Stimulated activated CD8-positive, alpha-beta memory T cell treated with anti-CD3 and anti-CD28 coated beads, Interleukin-15, amount 100 ng/mL, for 4 hours (primary cell): ENCODE measurements around the gene HECW1.

Source experiments
- DNase-seq, 2 donors: peaks; one replicate each; pipeline ENCODE4 v3.0.0-alpha.2; 2020; ENCODE audit warnings: low read depth in 2 of 2

The HECW1 gene

GRCh38 chr7:43148161-43148731 is 35.8 kb downstream of the HECW1 start:
- no peak for DNase-seq

- no peak for DNase-seq
These were observed 38.6 kb downstream of the HECW1 start for GRCh38 chr7:43151076-43151475.

- DNase-seq, result no peak
These were observed 40.2 kb downstream of the HECW1 start for GRCh38 chr7:43152696-43153095.

DNA sequence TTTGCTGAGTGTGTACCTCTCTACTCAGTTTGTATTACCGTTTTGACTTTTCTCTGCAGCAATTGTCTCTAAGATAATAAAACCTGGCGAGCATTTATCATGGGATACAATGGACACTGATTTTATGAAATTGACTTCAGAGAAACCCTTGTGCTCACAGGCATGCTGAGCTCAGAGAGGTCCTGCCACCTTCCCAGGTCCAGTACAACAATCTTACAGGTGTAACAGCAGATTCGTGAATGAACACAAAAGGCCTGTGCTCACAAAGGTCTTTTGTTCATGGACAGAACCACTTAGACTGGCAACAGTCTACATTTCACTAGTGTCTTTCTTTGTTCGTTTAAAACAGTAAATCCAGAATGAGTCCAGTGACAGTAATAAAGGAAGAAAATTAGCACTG is 43.2 kb downstream of the HECW1 start:
- DNase-seq, result no peak

DNA sequence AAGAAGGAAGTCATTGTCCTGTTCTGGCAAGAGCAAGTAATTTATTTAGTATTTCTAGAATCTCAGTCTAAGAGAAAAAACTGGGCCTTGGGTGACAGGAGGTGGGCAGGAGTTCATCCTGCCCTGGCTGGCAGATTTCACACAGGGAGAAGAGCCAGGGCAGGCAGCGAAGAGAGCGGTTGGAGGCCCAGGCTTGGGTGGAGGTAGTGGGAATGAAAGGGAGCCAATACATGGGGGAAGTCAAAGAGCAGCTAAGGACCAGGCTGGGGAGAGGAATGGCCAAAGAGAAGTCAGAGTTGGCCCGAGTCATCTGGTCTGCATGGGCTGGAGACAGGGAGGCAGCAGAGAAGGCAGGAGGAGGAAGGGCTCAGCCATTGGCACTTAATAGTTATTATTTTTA is 51.4 kb downstream of the HECW1 start:
- no peak for DNase-seq

GRCh38 chr7:43164757-43165156 is 52.3 kb downstream of the HECW1 start:
- no peak for DNase-seq

- DNase-seq, result no peak
These were observed 54.2 kb downstream of the HECW1 start for GRCh38 chr7:43166686-43167085.

- no peak for DNase-seq
These were observed 56.6 kb downstream of the HECW1 start for GRCh38 chr7:43169076-43169475.

DNA sequence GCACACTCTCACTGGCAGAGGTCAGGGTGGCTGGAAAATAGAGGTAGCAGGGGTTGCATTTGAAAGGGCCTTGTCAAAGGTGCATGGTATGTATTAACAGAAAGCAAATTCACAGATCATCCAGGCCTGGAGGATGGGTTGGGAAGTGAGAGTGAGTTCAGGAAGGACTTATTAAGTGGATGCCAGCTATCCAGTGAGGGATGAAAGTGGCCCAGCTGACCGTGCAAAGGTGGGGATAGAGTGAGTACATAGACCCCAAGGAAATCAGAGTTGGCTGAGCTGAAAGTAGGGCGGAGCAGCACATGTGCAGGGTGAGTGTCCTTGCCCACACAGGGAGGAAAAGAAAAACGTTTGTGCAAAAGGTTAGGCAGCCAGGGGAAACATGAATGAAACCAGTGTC is 58.1 kb downstream of the HECW1 start:
- DNase-seq, result no peak

DNA sequence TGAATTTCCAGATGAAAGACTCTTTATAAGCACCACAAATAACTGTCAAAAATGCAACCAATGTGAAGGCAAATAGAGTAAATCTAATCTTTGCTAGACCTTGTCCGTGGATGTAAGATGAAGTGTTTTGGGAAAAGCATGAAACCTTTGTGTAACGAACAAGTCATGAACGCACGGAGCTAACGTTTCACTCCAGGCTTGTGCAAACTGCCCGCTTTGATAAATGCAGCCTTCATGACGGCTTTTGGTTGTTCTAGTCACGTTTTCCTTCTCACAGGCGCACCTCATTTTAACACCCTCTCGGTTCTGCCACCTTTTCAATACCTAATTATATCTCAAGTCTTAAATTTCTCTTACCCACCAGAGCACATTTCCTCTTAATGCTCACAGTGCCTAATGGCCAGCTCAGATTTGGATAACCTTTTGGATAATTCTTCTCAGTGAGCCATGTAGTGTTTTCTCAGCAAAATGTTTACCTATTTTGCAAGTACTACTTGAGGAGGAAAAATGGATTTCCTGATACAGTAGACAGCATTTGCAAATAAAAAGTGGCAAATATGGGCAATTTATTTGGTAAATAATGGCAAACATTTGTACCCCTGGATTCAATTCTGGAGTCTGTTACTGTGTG is 63.2 kb downstream of the HECW1 start:
- no peak for DNase-seq

- no peak for DNase-seq
These were observed 66.9 kb downstream of the HECW1 start for GRCh38 chr7:43179393-43179792.

DNA sequence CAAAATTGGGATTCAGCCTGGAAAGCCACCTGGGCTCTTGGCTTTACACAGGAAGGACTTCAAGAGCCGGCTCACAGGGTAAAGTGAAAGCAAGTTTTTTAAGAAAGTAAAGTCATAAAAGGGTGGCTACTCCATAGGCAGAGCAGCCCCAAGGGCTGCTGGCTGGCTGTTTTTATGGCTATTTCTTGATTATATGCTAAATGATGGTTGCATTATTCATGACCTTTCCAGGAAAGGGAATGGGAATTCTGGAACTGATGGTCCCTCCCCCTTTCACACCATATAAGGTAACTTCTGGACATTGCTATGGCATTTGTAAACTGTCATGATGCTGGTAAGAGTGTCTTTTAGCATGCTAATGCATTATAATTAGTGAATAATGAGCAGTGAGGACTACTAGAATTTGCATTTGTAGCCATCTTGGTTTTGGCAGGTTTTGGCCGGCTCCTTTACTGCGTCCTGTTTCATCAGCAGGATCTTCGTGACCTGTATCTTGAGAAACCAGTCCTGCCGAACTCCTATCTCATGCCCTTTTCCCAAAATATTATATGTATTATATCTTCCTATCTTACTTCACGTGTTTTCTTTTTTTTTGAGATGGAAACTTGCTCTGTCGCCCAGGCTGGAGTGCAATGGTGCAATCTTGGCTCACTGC is 80.5 kb downstream of the HECW1 start:
- DNase-seq, result no peak

- DNase-seq, result no peak
These were observed 81.4 kb downstream of the HECW1 start for GRCh38 chr7:43193893-43194292.

DNA sequence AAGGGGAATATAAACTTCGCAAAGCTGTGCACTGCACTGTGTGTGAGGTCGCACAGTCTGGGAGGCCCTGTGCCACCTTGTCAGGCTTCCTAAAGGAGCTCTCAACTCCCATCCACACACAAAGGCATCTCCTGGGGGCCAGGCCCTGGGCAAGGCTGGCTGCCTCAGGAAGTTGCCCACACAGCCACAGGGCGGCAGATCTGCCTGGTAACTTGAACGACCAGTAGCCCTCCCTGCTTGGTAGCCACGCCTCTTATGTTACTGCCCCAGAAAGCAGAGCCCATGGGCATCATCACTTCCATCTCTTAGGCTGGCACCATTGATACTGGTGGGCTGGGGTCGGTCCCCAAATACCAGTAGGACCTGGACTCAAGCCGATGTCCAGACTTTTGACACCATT is 82.8 kb downstream of the HECW1 start:
- no peak for DNase-seq

DNA sequence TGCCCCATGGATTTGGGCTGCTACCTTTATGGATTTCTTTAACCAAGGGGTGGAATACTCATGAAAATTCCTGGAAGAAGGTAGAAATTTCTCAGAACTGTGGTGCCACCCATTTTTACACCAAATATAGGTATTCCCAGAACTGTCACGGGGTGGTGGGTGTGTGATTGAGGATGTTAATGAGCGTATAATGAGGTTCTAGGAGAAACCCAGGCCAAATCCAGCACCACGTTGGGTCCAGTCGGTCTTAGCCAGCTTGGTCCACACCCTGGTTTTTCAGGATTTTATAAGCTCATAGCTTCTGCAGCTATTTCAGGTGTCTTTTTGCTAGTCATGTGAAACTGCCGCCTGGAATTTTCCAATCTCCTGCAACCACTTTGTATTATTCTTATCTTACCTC is 83.3 kb downstream of the HECW1 start:
- DNase-seq, result no peak

DNA sequence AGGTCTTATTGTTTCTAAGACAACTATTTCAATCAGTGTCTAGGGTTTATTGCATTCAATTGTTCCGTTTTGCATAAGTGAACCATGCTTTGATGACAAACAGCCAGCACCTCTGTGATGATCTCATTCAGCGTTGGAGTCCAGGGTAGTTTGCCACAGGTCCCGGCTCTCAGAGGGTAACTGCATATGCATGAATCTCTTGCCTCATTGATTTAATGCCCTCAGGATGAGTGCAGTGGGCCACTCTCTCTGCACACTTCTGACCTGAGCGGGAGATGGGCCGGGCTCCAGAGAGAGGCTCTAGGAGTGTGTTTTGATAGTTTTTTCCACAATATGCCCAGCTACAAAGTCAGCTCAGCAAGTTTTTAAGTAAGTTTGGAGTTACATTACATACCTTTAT is 83.9 kb downstream of the HECW1 start:
- DNase-seq, result no peak

DNA sequence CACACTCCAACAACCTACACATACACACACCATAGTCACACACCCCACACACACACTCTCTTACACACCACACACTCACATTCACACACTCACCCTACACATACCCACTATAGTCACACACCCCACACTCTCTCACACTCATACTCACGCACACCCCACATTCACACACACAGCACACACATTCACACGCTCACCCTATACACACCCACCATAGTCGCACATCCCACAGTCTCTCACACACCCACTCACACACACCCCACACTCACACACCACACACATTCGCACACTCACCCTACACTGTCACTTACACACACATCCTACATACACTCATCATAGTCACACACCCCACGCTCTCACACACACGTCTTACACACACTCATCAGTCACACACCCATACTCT is 85.6 kb downstream of the HECW1 start:
- DNase-seq, result no peak

- DNase-seq, result no peak
These were observed 86.2 kb downstream of the HECW1 start for GRCh38 chr7:43198599-43199090.

- no peak for DNase-seq
These were observed 87.1 kb downstream of the HECW1 start for GRCh38 chr7:43199371-43200160.

DNA sequence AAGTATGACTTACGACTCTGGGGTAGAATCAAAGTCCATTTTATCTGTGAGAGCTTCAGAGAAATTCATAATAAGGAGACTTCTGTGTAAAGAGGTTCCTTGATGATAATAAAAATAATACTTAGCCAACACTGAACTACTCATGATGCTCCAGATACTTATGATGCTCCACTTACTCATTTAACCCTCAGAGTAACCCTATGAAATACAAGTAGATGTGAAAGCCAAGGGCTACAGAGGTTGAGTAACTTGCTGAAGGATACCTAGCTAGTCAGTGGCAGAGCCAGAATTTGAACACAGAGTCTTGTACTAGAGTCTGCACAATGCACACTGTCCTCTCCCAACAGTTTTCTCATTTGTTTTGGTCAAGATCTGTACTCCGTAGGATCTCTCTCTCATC is 89.5 kb downstream of the HECW1 start:
- DNase-seq, result no peak

DNA sequence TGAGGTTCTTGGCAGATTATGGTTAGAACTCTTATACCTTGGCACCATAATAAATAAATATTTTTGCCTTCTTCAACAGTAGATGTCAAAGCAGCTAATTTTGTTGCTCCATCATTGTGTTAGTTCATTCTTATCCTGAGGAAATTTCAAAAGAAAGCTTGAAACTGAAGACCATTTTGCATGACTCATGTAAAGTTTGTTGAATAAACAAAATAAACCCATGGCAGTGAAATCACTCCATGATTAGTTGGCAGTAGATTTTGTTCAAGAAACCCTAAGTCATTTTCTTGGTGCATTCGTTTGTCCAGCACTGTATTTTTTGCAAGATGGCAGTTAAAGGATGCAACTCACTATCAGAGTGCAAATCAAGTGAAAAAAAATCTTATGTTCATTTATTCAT is 91.6 kb downstream of the HECW1 start:
- DNase-seq, result no peak

DNA sequence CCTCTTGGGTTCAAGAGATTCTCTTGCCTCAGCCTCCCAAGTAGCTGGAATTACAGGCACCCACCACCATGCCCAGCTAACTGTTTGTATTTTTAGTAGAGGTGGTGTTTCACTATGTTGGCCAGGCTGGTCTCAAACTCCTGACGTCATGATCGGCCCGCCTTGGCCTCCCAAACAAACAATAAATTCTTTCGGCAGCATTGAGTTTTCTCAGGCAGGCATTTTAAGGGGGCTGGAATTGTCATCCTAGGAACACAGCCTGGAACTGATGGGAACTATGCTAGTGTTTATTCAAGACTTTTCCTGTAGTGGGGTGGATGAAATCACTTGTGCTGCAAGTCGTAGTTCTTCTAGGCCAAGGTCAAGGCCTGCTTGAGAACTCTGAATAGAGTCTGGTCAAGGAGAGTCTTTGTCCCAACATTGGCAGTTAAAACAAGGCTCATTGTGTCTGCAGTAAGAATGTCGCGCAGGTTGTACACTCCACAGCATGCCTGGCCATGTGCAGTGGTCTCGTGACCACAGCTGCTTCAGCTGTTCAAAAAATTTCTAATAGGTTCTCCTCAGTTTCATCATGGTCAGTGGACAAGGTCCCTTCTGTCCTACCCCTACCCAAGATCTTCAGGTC is 92.8 kb downstream of the HECW1 start:
- DNase-seq, result no peak
